SK-N-DZ (cell line): Measurements from ENCODE around the gene RYR3.

Experiments used
- DNase-seq: peaks from one replicate; pipeline ENCODE4 v3.0.0-alpha.2; 2015; ENCODE audit warnings: low spot score

Gene RYR3

GRCh38 chr15:33380406-33380805 lies 69.6 kb downstream of the RYR3 start:
- no peak for DNase-seq

- DNase-seq, result no peak
Observed at GRCh38 chr15:33382491-33382890, 71.7 kb downstream of the RYR3 start.

GRCh38 chr15:33384307-33384706 lies 73.5 kb downstream of the RYR3 start:
- no peak for DNase-seq

- DNase-seq, result no peak
Observed at GRCh38 chr15:33392453-33392852, 81.7 kb downstream of the RYR3 start.

- DNase-seq, result no peak
Observed at GRCh38 chr15:33393546-33393945, 82.8 kb downstream of the RYR3 start.

GRCh38 chr15:33395321-33395720 lies 84.6 kb downstream of the RYR3 start:
- no peak for DNase-seq

- DNase-seq, result no peak
Observed at GRCh38 chr15:33395846-33396245, 85.1 kb downstream of the RYR3 start.

- DNase-seq, result no peak
Observed at GRCh38 chr15:33396475-33396874, 85.7 kb downstream of the RYR3 start.

- no peak for DNase-seq
Observed at GRCh38 chr15:33398555-33398954, 87.8 kb downstream of the RYR3 start.

- DNase-seq, result no peak
Observed at GRCh38 chr15:33400941-33401340, 90.2 kb downstream of the RYR3 start.

- DNase-seq, result no peak
Observed at GRCh38 chr15:33402600-33402999, 91.8 kb downstream of the RYR3 start.

GRCh38 chr15:33405096-33405495 lies 94.3 kb downstream of the RYR3 start:
- no peak for DNase-seq

GRCh38 chr15:33411596-33412540 lies 101.1 kb downstream of the RYR3 start:
- no peak for DNase-seq

GRCh38 chr15:33419701-33420100 lies 108.9 kb downstream of the RYR3 start:
- DNase-seq, result no peak

GRCh38 chr15:33424025-33424424 lies 113.3 kb downstream of the RYR3 start:
- no peak for DNase-seq

- no peak for DNase-seq
Observed at GRCh38 chr15:33425142-33425541, 114.4 kb downstream of the RYR3 start.

GRCh38 chr15:33430577-33430976 lies 119.8 kb downstream of the RYR3 start:
- no peak for DNase-seq

- DNase-seq, result no peak
Observed at GRCh38 chr15:33433821-33434220, 123.1 kb downstream of the RYR3 start.

- no peak for DNase-seq
Observed at GRCh38 chr15:33438396-33438795, 127.6 kb downstream of the RYR3 start.

- no peak for DNase-seq
Observed at GRCh38 chr15:33440900-33441299, 130.1 kb downstream of the RYR3 start.

- no peak for DNase-seq
Observed at GRCh38 chr15:33442449-33442848, 131.7 kb downstream of the RYR3 start.

GRCh38 chr15:33443708-33444107 lies 132.9 kb downstream of the RYR3 start:
- no peak for DNase-seq

GRCh38 chr15:33445984-33446383 lies 135.2 kb downstream of the RYR3 start:
- no peak for DNase-seq

- no peak for DNase-seq
Observed at GRCh38 chr15:33448151-33448550, 137.4 kb downstream of the RYR3 start.
